ENCODE data around the gene ZNF723.
"Not testable (repeated sequence)": the region's sequence is repeated elsewhere in the genome, so short reads cannot be mapped to it uniquely, and the experiment has no call there.

Gene ZNF723

DNA sequence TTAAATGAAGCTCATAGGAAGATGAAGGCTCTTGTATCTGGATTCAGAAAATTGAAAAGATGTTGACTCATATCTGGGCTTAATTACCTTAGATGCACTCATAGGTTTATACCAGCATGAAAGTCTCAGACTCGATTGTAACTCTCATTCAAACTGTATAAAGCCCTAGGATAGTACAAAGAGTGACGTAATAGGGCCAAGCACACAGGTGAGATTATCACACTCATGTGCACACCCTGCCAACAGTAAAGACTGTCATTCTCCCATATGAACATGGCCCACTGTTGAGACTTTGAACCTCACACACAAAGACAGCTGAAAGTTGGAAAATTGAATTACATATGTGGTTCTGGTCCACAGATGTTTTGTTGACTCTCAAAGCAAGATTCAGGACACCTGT is 18.0 kb upstream of the ZNF723 start:
- Histone ChIP-seq H3K36me3 (no peaks in the 10 kb centered on the region), H3K27me3 (no peaks in the 10 kb centered on the region), H3K9me3 (peaks cover 5% of the 10 kb centered on the region), H3K4me3 (ENCODE audit: low read depth, low read length) (no peak overlapping the region), H3K4me1 (no peaks in the 10 kb centered on the region)
- TF ChIP-seq, protein P1, sequence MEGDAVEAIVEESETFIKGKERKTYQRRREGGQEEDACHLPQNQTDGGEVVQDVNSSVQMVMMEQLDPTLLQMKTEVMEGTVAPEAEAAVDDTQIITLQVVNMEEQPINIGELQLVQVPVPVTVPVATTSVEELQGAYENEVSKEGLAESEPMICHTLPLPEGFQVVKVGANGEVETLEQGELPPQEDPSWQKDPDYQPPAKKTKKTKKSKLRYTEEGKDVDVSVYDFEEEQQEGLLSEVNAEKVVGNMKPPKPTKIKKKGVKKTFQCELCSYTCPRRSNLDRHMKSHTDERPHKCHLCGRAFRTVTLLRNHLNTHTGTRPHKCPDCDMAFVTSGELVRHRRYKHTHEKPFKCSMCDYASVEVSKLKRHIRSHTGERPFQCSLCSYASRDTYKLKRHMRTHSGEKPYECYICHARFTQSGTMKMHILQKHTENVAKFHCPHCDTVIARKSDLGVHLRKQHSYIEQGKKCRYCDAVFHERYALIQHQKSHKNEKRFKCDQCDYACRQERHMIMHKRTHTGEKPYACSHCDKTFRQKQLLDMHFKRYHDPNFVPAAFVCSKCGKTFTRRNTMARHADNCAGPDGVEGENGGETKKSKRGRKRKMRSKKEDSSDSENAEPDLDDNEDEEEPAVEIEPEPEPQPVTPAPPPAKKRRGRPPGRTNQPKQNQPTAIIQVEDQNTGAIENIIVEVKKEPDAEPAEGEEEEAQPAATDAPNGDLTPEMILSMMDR (IDR thresholded peaks at IDR 0.05; ENCODE audit: low read depth, low read length) = no peak
- DNase-seq = no peak

DNA sequence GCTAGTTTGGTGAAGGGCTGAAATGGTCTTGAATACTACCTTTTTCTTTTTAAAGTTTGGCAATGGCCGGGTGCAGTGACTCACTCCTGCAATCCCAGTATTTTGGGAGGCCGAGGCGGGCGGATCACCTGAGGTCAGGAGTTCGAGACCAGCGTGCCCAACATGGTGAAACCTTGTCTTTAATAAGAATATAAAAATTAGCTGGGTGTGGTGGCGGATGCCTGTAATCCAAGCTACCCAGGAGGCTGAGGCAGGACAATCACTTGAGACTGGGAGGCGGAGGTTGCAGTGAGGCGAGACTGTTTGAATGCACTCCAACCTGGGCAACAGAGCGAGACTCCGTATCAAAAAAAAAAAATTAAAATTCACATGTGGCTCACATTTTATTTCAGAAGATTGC is 880 bp upstream of the ZNF723 start:
- no peak for DNase-seq
- Histone ChIP-seq H3K9me3 (no peaks in the 10 kb centered on the region; the same call in 1 of the 2 replicates), H3K27me3 (no peaks in the 10 kb centered on the region), H3K36me3 (no peaks in the 10 kb centered on the region), H3K4me1 (no peaks in the 10 kb centered on the region), H3K4me3 (ENCODE audit: low read depth, low read length) (no peak overlapping the region)
- TF ChIP-seq, protein P1 (IDR thresholded peaks at IDR 0.05; ENCODE audit: low read depth, low read length) = no peak

DNA sequence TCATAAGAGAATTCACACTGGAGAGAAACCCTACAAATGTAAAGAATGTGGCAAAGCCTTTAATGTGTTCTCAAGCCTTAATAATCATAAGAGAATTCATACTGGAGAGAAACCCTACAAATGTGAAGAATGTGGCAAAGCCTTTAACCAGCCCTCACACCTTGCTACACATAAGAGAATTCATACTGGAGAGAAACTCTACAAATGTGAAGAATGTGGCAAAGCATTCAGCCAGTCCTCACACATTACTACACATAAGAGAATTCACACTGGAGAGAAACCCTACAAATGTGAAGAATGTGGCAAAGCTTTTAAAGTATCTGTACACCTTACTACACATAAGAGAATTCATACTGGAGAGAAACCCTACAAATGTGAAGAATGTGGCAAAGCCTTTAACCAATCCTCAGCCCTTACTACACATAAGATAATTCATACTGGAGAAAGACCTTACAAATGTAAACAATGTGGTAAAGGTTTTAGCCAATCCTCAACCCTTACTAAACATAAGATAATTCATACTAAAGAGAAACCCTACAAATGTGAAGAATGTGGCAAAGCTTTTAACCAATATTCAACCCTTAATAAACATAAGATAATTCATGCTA is 25.7 kb downstream of the ZNF723 start:
- not testable (repeated sequence) for H3K27me3 ChIP-seq; DNase-seq; H3K9me3 ChIP-seq; H3K36me3 ChIP-seq; H3K4me1 ChIP-seq; H3K4me3 ChIP-seq (ENCODE audit: low read depth, low read length)

DNA sequence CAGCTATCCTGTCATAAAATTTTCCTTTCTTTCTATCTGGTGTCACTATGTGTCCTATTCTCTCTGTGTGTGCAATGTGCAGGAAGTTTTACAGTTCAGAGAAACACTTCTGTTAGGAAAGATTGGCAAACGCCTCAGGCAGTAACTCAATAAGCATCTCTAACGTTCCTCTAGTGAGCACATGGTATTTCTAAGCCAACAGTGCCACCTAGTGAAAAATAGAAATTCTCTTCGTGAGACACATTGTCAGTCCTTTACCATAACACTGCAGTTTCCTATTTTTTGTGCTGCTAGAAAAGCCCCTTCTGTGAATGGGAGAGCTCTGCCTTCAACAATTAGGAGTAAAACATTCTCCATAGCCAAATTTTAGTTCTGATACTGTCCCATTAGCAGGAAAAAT is 50.7 kb downstream of the ZNF723 start:
- Histone ChIP-seq H3K27me3 (no peaks in the 10 kb centered on the region), H3K36me3 (no peaks in the 10 kb centered on the region), H3K9me3 (no peaks in the 10 kb centered on the region), H3K4me1 (no peaks in the 10 kb centered on the region), H3K4me3 (ENCODE audit: low read depth, low read length) (no peak overlapping the region)
- TF ChIP-seq, protein P1 (IDR thresholded peaks at IDR 0.05; ENCODE audit: low read depth, low read length) = peak; percentile 48
- no peak for DNase-seq

DNA sequence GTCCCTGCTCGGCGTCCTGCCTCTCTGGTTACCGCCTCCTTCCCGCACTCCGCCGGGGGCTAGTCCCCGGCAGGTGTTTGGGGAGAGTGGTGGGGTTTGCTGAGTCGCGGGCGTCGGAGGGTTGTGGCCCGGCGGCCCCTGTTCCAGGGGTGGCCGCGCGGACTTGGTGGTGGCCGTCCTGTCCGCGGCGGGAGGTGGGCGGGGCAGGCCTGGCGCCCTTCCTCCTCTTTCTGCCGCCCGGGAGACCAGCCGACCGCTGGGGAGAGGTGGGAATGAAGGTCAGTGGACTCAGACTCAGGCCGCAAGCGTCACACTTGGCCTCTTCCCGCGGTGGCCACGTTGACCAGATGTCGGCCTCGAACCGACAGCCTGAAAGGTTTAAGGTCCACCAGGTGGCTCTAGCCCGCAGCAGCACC is 61.8 kb downstream of the ZNF723 start:
- H3K27me3 ChIP-seq = no peaks in the 10 kb centered on the region
- H3K4me3 ChIP-seq (ENCODE audit: low read depth, low read length) = no peak overlapping the region
- TF ChIP-seq, protein P1 (IDR thresholded peaks at IDR 0.05; ENCODE audit: low read depth, low read length) = no peak
- H3K36me3 ChIP-seq = no peaks in the 10 kb centered on the region
- DNase-seq = no peak
- H3K9me3 ChIP-seq = no peaks in the 10 kb centered on the region
- no peaks in the 10 kb centered on the region for H3K4me1 ChIP-seq

DNA sequence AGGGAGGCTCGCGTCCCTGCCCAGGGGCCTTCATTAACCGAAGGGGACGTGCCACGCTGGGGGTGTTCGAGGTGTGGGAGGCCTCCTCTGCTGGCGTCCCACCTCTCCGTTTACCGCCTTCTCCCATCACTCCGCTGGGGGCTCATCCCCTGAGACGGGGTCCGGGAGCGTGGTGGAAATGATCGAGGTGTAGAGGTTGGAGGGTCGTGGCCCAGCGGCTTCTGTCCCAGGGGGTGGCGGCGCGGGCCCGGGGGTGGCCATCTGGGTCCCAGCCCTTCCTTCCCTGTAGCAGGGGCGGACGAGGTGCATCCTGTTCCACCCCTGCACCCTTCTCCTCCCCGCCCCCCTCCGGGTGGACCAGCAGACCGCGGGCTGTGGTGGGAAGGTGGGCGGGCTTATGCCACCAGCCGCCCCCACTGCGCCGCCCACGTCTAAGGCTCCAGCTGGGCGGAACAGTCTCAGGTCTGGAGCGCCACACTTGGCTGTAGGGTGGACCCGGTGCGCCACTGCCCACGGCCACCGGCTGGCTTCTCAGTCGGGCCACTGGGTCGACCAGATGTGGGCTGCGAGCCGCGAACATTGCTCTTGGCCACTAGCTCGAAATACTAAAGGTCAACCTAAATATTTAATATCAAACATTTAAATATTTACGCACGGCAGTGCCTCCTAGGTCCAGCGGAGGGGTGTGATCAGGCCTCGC is 69.5 kb downstream of the ZNF723 start:
- peaks cover 4% of the 10 kb centered on the region; the same call in 1 of the 2 replicates for H3K9me3 ChIP-seq
- TF ChIP-seq, protein P1 (IDR thresholded peaks at IDR 0.05; ENCODE audit: low read depth, low read length) = no peak

More for the DNA sequence above, 69.5 kb downstream of the ZNF723 start:
- Histone ChIP-seq H3K4me1 (no peaks in the 10 kb centered on the region), H3K36me3 (no peaks in the 10 kb centered on the region), H3K4me3 (ENCODE audit: low read depth, low read length) (no peak overlapping the region), H3K27me3 (no peaks in the 10 kb centered on the region)
- DNase-seq = no peak
